Left hindlimb (tissue), 1 donor: ENCODE data around the gene C3orf49.

Experiments
- DNase-seq: peaks from one replicate; pipeline ENCODE4 v3.0.0-alpha.2; 2018

C3orf49 gene, protein sequence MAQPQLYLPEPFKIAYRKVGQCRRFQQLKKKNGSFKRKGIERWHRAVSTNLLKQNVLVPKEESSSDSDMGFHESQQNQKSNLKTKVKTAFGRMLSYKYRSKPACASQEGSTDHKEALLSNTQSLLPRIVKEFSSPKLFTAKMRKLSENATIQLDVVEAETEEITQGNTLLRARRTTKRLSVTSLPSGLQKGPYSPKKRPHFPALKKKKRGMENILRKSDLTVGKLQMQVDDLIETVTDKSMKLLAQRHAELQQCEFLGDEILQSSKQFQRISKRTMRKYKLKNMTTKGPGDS

DNA sequence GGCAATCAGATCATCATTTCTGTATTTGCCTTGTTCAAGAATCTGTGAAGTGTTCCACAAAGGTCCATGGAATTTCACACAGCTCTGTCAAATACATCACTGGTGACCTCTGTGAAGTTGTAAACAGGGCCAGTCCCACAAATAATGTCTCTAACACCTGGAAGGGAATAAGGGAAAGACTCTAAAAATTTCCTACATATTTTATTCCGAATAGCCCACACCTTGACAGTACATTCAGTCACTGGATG lies at the start of gene C3orf49:
TSS of gene C3orf49 (plus strand) at position 149 of the 248 bp plus-strand sequence. CDS start 173 bp downstream, outside the sequence.
- no peak for DNase-seq

DNA sequence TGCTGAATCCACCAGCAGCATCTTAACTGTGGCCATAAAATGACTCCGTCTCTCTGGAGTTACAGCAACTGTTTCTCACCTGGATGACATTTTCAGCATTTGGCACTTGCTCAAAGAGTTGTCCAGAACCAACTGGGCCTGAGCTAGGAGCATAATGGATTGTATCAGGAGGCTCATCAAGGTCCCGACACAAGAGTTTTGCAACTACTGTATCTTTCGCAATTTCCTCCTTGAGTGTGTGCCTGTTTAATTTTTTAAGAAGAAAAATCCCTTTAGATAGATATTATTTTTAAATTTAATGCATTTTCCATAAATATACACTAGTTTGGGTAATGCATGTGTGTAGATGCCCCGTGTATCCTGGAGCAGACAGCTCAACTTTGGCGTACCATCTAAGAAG lies 44.3 kb upstream of the C3orf49 start:
- no peak for DNase-seq

DNA sequence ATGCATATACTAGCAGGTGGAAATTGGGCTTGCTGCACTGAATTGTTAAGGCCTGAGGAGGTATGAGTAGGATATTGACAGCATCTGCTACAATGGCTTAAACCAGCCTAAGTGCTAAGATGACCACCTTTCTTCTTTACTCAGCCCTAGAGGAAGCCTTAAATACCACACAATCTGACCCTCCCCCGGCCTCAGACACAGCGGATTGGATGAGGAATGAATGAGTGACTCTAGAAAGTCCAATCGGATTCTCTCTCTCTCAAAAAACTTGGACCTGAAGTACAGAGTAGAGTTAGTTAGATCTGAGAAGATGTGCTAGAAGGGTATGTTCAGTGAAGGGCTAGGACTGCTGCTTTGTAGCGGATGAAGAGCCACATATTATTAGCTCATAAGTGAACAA lies 39.9 kb upstream of the C3orf49 start:
- DNase-seq, result no peak

DNA sequence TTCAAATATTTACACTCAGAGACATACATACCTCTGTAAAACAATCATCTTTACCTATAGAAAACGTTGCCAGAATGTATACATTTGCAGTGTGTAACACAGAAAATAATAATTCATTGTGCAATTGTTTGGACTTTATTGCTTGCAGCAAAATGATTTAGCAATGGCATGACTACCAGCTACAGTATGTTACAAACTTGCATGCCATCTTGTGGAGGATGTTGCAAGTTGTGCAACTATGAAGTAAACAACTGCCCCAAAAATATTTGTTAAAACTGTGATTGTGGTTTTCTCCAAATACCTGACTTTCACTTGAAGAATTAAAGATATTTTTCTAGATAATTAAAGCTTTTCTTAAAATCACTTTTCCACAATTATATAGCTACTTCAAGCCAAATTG lies 27.1 kb upstream of the C3orf49 start:
- DNase-seq, result no peak

DNA sequence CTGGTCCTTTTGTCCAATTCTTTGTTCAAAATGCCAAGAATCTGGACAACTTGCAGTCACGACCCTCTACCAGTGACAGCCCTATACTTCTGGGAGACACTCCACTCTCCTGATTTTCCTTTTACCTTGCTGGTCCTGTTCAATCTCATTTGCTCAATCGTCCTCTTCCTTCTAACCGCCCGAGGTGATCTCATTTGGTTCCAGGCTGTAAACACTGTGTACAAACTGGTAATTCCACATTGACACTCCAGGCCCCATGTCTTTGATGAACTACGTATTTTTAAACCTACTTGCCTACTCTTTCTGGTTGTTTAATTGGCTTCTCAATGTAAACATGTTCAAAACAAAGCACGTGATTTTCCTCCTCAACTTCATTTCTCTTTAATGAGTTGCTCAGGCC lies 23.7 kb upstream of the C3orf49 start:
- no peak for DNase-seq

DNA sequence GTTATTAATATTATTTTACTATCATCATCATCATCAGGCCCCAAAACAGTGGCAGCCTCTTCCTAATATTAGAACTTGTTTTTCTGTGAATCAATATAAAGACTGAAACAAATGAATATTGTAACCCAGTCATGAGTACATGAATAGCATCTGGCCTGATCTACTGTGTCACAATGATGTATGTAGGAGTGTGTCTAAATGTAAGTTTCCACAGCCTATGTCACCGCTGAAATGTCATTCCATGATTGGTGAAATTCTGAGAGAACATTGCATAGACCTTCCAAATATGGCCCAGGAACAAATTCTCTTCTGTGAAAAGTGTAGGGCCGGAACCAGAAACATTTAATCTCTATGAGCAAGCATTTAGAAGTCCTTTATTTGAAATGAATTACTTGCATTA lies 20.6 kb upstream of the C3orf49 start:
- no peak for DNase-seq

DNA sequence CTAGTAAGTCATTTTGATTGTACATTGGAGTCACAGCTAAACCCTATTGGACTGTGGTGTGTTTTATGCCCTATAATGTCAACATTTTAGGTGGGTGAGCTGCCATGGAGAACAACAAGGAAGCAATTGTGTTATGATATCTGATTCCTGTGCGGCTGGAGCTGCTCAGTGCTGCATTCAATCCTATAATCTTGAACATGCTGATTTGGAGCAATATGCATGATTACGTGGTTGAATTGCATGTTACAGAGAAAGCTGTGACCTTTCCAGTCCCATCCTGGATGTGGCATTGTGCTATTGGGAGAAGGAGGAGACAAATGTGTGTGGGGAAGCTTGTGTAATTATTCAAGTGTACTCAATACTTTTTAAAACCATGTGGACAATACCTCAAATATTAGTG lies 20.1 kb upstream of the C3orf49 start:
- no peak for DNase-seq

DNA sequence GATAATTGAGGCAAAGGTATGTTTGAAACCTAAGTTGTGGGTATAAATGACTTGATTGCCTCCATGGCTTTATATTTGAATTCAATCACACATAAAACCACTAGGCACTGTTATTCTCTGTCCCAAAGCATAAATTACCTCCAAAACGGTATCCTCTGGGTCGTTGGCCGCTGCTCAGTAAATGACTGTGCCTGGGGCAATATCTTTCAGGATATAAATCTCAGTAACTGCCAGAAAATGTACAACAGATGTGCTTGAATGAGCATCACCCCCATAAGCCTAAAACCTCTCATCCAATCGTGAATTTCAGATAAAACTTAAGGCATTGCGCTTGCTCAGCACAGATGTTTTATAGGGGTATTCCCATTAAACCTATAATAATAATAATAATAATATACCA lies 19.0 kb upstream of the C3orf49 start:
- DNase-seq, result no peak

DNA sequence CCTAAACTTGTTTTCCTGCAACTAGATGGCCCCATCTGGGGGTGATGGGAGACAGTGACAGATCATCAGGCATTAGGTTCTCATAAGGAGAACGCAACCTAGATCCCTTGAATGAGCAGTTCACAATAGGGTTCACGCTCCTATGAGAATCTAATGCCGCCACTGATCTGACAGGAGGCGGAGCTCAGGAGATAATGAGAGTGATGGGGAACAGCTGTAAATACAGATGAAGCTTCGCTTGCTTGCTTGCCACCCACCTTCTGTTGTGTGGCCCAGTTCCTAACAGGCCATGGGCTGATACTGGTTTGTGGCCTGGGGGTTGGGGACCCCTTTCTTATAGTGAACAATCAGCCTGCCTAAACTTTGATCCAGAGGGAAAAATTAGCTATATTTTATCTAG lies 15.2 kb upstream of the C3orf49 start:
- no peak for DNase-seq

DNA sequence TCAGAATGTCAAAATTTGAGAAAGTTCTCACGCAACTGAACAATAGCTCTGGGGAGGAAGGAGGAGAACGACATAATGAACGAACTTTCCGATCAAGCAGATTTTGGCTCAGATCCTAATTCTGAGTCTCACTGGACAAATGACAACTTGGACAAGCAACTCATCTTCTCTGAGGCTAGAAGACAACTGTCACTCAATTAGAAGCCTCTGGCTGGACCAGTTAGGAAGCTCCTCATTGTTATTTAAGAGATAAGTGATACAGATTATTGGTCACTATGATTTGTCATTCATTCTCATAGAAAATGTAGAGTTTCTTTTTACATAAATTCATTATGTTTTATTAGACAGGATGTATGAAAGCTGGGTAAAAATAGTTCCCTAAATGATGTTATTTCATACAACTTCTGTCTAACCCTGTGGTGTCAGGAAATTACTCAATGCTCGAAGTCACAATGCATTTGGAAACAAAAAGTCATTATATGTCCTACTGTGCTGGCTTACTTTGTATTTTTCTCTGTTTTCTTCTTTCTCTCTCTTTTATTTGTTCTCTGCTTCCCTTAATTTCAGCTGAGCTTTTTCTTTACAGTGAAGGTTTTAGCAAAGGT lies 11.0 kb upstream of the C3orf49 start:
- DNase-seq, result no peak

DNA sequence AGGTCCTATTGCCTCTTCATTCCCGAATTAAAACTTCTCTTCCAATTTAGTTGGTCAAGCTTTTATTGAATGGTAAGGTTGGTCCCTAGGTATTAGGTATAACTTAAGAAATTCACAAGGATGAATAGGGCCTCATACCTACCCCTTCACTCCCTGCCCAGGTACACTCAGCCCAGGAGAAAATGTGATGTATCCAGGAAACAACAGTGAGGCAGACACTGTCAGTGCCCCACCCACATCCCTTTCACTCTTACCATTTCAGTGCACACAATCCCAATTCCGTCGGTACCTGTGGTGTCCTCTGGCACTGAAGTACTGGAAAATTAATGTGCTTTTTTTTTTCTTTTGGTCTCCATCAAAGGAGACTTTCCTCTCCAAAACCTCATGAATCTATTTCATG lies 10.5 kb upstream of the C3orf49 start:
- DNase-seq, result no peak

DNA sequence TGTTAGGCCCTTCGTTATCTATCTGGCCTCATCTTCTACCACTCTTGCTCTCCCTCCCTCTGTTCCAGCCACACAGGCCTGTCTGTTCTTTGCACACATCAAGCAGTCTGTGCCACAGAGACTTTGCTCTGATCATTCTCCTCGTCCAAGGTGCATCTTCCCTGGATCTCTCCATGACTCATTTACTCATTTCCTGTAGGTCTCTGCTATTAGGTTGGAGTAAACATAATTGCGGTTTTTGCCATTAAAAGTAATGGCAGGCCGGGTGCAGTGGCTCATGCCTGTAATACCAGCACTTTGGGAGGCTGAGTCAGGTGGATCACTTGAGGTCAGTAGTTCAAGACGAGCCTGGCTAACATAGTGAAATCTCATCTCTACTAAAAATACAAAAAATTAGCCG lies 9.5 kb upstream of the C3orf49 start:
- no peak for DNase-seq

DNA sequence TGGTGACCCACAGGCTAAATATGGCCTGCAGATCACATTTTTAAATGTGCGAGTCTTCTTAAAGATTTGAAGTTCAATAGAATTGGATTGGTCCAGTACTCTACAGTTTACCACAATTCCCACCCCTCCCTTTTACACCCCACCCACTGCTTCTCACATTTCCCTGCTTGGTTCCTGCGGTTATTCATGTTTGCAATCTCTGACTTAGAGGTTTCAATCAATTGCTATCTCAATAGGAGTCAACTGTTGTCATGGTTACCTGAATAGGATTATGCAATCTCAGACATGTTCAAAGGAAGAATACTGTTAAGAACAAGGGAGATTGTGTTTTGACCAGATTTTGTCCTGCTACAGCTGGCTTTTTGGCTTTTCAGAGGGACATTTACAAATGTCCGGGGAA lies 4.9 kb upstream of the C3orf49 start:
- DNase-seq, result no peak

DNA sequence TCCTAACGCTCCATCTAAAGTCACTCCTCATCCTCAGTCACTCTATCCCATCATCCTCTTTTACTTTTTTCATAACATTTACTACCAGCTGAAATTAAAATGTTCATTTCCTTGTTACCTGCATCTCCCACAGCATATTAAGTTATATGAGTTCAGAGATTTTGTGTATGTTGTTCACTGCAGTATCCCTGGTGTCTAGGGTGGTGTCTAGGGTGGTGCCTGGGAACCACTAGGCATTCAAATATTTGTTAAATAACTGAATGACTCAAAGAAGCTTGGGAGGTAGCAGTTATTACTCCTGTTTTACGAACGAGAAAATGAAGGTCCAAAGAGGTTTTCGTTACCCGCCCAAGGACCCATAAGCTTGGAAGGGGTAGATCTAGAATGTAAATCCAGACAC lies 1.9 kb upstream of the C3orf49 start:
- no peak for DNase-seq

DNA sequence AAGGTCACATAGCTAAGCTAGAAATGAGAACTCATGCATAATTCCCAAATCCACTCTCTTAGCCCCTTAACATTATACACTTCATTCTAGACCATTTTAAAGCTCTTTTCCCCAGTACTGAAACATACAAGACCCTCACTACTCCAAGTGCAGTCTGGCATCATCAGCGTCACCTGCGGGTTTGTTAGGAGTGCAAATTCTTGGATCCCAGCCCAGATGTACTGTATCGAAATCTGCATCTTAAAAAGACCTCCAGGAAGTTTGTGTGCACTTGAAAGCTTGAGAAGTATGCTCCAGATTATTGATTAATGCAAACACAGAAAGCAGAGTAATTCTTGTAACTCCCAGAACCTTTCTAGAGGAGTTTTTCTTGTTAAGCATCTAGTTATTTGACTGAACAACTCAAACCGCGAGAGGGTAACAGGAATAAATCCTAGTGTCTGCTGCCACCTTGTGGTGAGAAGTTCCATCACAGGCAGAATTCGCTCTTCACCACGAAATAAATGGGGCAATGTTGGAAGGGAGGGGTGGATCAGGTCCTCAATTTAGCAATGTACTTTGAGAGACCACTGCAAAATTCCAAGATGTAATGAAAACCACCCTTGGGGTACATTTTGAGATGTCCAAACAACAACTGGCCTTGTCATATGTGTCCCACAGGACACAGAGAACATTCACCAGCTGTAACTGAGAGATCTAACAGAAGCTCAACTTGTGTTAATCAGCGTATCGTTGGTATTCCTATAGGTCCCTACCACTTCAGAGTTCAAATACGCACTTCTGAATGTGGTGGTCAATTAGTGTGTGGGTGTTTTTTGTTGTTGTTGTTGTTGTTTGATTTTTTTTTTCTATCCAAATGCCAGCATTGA lies 583 bp upstream of the C3orf49 start:
- DNase-seq, result peak; percentile 36

DNA sequence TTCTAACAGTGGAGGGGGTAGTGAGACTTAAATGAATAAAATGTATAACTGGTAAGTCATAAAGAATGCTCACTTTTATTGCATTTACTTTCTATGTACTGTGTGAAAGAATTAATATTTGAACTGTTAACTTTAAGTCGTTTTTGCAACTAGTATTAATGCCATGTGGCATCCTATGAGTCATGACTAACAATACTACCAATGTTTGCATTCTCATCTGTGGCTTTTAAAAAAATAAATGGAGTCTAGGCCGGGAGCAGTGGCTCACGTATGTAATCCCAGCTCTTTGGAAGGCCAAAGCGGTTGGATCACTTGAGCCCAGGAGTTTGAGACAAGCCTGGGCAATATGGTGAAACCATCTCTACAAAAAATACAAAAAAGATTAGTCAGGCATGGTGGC lies 5.2 kb downstream of the C3orf49 start:
- DNase-seq, result no peak

DNA sequence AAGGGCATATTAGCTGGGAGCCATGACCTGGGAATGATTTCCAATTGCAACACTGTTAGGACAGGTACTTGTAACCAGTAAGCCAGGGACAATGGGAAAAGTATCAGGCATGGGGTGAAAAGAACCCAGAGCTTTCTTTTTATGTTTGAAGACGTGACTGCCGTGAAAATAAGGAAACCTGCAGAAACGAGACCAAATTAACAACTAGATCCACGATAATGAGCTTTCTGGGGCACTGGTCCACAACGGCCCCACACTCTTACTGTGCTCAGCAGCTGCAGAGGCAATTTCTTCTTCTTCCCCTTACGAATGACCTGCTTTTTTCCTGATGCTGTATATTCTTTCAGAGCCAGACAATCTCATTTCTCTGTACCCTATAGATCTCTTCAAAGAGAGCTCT lies 11.4 kb downstream of the C3orf49 start:
- DNase-seq, result no peak

DNA sequence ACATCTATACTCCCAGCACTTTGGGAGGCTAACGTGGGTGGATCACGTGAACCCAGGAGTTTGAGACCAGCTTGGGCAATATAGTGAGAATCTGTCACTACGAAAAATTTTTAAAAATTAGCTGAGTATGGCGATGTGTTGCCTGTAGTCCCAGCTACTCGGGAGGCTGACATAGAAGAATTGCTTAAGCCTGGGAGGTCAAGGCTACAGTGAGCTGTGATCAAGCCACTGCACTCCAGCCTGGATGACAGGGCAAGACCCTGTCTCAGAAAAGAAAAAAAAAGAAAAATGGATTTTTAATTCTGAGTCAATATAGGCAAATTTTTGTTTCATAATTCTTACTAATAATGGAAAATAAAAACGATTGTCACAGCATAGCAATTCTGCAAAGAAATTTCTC lies 13.3 kb downstream of the C3orf49 start:
- no peak for DNase-seq

DNA sequence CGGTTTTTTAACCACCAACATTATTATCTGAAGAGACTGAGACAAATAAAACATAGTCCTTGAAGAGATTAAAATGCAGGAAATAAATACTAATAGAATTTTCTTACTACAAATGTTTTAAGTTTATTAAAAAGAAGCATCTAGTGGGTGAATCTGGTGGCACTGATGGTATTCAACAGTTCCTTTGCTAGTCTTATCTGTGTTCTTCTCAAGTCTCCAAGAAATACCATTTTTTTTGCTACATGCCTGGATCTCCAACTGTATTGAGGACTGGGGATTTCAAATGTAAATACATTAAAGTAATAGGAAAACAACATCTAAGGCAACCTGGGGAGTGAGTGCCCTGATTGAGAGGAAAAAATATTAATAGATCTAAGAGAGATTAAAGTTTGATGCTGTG lies 22.6 kb downstream of the C3orf49 start:
- no peak for DNase-seq

DNA sequence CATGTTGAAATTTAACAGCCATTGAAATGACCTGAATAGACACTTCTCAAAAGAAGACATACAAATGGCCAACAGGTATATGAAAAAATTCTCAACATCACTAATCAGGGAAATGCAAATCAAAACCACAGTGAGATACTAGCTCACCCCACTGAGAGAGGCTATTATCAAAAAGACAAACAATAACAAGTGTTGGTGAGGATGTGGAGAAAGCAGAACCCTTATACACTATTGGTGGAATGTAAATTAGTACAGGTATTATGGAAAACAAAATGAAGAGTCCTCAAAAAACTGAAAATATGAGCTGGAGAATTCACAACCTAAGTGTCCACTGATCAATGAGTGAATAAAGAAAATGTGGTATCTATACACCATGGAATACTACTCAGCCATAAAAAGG lies 23.0 kb downstream of the C3orf49 start:
- DNase-seq, result no peak

DNA sequence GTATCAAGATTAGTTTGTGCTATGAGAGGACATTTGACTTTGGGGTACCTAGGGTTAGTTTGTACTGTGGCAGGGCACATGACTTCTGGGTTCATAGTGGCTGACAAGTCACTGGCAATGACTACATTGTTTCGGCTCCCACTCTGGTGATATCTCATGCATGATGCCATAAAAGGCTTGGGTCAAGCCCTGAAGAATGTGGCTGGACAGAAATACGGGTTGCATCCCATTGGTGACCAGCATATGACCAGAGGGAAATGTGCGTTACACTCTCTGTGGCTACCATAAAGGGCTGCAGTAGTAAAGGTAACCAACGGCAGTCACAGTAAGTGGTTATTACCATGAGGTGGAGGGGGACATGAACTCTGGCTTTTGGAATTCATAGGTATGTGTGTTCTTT lies 26.1 kb downstream of the C3orf49 start:
- DNase-seq, result no peak

DNA sequence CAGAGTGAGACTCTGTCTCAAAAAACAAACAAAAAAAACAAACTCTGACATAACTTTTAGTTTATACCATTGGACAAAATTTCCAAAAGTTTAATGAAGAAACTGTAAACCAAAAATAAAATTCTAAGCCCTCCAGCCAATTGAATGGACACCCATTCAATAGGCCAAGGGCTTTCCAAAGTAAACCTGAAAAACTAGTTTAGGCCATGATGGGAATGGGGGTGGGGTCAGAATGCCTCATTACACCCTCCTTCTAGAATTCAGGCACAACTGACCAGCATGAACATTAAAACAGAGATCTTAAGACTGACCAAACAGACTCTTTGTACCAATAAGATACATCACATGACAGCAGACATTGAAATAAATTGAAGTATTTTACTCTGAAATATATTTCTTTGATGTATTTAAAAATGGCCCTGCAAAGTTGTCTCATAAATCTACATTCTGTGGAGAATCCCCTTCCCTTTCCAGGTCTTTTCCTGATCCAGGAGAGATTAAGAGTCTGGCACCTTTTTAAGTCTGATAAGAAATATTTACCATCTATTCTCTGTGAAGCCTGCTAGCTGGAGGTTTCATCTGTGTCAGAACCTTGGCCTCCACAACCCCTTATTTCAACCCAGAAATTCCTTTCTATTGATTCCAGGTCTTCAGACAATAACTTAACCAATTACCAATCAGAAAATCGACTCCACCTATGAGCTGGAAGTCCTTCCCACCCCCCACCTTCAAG lies 28.8 kb downstream of the C3orf49 start:
- no peak for DNase-seq

DNA sequence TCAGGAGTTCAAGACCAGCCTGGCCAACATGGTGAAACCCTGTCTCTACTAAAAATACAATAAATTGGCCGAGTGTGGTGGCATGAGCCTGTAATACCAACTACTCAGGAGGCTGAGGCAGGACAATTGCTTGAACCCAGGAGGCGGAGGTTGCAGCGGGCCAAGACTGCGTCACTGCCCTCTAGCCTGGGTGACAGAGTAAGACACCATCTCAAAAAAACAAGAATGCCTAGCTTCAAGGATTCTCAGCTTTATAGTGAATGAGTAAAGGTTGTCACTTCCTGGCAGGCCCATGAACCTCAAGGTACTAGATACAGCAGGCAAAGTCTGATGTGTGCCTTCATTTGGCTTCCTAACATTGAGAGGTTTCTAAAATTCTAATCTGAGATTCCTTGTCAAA lies 30.1 kb downstream of the C3orf49 start:
- DNase-seq, result no peak

DNA sequence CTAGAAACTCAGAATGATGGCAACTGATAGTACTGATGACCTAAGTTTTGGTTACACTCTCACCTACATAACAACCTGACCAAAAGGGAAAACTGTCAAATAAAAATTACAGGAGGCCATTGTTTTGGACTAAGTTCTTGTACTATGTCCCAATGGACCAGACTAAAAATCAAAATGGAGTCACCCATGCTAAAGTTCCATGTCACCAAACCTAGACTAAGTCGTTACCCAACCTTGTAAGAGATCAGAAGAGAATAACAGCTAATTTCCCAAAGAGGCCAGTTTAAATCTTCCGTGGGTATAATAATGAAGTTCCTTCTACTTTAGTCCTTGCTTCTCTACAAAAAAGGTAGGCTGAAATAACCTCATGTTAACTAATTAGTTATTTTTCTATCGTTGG lies 32.2 kb downstream of the C3orf49 start:
- DNase-seq, result no peak
